ENCODE results near the gene TSR3. TPM values are rescaled to one million over a fixed set of nuclear protein-coding genes. Genes with fewer than 3 reads are reported as not detected.

TSR3 gene
- total and polyA plus RNA-seq, 2 of the 13 experiments (the other 11 are each of a cell fraction or from before 2014, with no cell fraction given), result 24.2 to 51.0 TPM

DNA sequence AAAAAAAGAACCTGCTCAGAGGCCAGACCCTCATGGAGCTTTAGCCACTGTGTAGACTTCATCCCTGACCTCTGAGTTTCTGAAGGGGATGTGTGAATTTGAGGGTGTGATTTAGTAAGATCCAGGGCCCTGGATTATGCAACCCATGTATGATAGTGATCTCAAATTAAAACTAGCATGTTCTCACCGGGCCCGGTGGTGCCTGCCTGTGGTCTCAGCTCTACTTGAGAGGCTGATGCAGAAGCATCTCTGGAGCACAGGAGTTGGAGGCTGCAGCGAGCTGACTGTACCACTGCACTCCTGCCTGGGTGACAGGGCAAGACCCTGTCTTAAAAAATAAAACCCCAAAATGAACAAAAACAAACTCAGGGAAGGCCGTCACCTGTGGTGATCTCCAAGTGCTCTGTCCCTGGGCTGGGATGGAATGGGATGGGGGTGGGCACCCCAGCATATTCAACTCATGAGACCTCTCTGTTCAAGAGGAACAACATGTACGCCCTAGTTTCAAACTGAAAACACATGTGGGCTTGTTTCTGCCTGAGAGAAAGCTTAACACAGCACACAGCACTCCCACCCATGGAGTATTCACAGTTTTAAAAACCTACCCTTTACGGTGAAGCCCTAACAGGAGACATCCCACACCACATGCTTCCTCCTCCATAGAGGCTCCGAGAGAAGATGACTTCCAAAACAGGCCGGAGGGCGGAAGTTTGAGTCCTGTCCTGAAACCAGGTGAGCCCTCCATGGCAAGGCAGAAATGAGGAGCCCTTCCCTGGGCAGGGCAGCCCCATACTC lies 30.1 kb upstream of the TSR3 start:
- no peak overlapping the region for H3K4me2 ChIP-seq (ENCODE audit: low read depth, low read length)
- peaks cover 11% of the 10 kb centered on the region for H4K20me1 ChIP-seq (ENCODE audit: insufficient read depth, low read length)
- no peak overlapping the region for H3K4me3 ChIP-seq (replicated peaks in 1 of 3; ENCODE audit: insufficient read depth in 1 of 3, low read depth in 2 of 3, low read length in 3 of 3)
- H3K27me3 ChIP-seq (ENCODE audit: control insufficient read depth in 1 of 2, insufficient read depth in 2 of 2, low read length in 2 of 2), result no peaks in the 10 kb centered on the region
- no peaks in the 10 kb centered on the region for H3K9me3 ChIP-seq (ENCODE audit: low read length)
- H3K4me1 ChIP-seq (ENCODE audit: insufficient read depth, low read length), result peaks cover 26% of the 10 kb centered on the region
- H3K79me2 ChIP-seq (ENCODE audit: insufficient read depth, low read length), result peaks cover 14% of the 10 kb centered on the region
- no peak overlapping the region for H2AFZ ChIP-seq (ENCODE audit: low read length)
- WGBS (ENCODE audit: low lambda C conversion rate), result 91% methylated on average over 9 of the region's 9 CpGs
- H3K36me3 ChIP-seq (replicated peaks in 1 of 2; ENCODE audit: control insufficient read depth in 1 of 2, insufficient read depth in 2 of 2, low read length in 2 of 2), result peaks cover 0 to 5% of the 10 kb centered on the region in 2 experiments; a peak in 2 of 5 replicates
- H3K27ac ChIP-seq (ENCODE audit: extremely low read length, insufficient read depth, low read length), result no peak overlapping the region
- intact Hi-C loops (cut with micrococcal nuclease; ENCODE audit: unreplicated experiment) (no loop called here), in situ Hi-C loops (cut with HindIII; ENCODE audit: extremely low pct_ligation_motif_present, low pct_unique_long_range_greater_than_20kb) (no loop called here)
- ChIA-PET POLR2A (no interaction called here), CTCF (ENCODE audit: low intra/inter-chr PET ratio, low total read pairs) (no interaction called here)
- ATAC-seq (no peak), FAIRE-seq (no peak), DNase-seq (ENCODE audit: low spot score) (no peak)
- no TSS peak for BruUV-seq (replicated peaks)
- H3K9ac ChIP-seq (ENCODE audit: insufficient read depth, low read depth, low read length), result no peak overlapping the region
- TF ChIP-seq ZNF143 (CRISPR knock-in tag; IDR thresholded peaks at IDR 0.05) (no peak), NR2F6 (IDR thresholded peaks at IDR 0.05) (no peak), NR2F6 (CRISPR knock-in tag; IDR thresholded peaks at IDR 0.05) (no peak), NCOA1 (CRISPR knock-in tag; IDR thresholded peaks at IDR 0.05) (no peak), MXI1 (IDR thresholded peaks at IDR 0.05; ENCODE audit: borderline replicate concordance, low read depth, low read length) (no peak), ZNF292 (CRISPR knock-in tag; IDR thresholded peaks at IDR 0.05; ENCODE audit: borderline replicate concordance, low read depth) (no peak), ZNF362 (CRISPR knock-in tag; IDR thresholded peaks at IDR 0.05; ENCODE audit: borderline replicate concordance) (no peak), ZNF674 (CRISPR knock-in tag; IDR thresholded peaks at IDR 0.05; ENCODE audit: low read depth) (no peak), SP1 (IDR thresholded peaks at IDR 0.05) (no peak), SP1 (CRISPR knock-in tag; IDR thresholded peaks at IDR 0.05) (no peak), ZBTB21 (CRISPR knock-in tag; IDR thresholded peaks at IDR 0.05) (no peak), ZNF629 (CRISPR knock-in tag; conservative IDR thresholded peaks at IDR 0.05) (no peak), ZSCAN25 (CRISPR knock-in tag; IDR thresholded peaks at IDR 0.05) (no peak), YEATS2 (CRISPR knock-in tag; IDR thresholded peaks at IDR 0.05; ENCODE audit: borderline replicate concordance) (no peak)
- TF ChIP-seq, protein P1, sequence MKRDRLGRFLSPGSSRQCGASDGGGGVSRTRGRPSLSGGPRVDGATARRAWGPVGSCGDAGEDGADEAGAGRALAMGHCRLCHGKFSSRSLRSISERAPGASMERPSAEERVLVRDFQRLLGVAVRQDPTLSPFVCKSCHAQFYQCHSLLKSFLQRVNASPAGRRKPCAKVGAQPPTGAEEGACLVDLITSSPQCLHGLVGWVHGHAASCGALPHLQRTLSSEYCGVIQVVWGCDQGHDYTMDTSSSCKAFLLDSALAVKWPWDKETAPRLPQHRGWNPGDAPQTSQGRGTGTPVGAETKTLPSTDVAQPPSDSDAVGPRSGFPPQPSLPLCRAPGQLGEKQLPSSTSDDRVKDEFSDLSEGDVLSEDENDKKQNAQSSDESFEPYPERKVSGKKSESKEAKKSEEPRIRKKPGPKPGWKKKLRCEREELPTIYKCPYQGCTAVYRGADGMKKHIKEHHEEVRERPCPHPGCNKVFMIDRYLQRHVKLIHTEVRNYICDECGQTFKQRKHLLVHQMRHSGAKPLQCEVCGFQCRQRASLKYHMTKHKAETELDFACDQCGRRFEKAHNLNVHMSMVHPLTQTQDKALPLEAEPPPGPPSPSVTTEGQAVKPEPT (CRISPR knock-in tag; IDR thresholded peaks at IDR 0.05; ENCODE audit: low read depth), result no peak
- TF ChIP-seq, protein P2, sequence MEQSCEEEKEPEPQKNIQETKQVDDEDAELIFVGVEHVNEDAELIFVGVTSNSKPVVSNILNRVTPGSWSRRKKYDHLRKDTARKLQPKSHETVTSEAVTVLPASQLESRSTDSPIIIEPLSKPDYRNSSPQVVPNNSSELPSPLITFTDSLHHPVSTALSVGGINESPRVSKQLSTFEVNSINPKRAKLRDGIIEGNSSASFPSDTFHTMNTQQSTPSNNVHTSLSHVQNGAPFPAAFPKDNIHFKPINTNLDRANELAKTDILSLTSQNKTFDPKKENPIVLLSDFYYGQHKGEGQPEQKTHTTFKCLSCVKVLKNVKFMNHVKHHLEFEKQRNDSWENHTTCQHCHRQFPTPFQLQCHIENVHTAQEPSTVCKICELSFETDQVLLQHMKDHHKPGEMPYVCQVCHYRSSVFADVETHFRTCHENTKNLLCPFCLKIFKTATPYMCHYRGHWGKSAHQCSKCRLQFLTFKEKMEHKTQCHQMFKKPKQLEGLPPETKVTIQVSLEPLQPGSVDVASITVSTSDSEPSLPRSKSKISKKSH (CRISPR knock-in tag; IDR thresholded peaks at IDR 0.05; ENCODE audit: borderline replicate concordance), result no peak
- TF ChIP-seq, protein P3, sequence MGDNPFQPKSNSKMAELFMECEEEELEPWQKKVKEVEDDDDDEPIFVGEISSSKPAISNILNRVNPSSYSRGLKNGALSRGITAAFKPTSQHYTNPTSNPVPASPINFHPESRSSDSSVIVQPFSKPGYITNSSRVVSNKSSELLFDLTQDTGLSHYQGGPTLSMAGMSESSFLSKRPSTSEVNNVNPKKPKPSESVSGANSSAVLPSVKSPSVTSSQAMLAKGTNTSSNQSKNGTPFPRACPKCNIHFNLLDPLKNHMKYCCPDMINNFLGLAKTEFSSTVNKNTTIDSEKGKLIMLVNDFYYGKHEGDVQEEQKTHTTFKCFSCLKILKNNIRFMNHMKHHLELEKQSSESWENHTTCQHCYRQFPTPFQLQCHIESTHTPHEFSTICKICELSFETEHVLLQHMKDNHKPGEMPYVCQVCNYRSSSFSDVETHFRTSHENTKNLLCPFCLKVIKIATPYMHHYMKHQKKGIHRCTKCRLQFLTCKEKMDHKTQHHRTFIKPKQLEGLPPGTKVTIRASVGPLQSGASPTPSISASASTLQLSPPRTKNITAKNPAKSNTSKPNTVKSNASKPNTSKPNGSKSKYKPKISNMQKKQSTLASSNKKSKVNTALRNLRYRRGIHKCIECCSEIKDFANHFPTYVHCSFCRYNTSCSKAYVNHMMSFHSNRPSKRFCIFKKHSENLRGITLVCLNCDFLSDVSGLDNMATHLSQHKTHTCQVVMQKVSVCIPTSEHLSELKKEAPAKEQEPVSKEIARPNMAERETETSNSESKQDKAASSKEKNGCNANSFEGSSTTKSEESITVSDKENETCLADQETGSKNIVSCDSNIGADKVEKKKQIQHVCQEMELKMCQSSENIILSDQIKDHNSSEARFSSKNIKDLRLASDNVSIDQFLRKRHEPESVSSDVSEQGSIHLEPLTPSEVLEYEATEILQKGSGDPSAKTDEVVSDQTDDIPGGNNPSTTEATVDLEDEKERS (CRISPR knock-in tag; IDR thresholded peaks at IDR 0.05), result no peak
